Lower leg skin (tissue), 3 donors: ENCODE measurements around the gene PRX.

ENCODE experiments used
- POLR2A ChIP-seq, 2 donors: fragments of 450-650 bp; IDR thresholded peaks; one replicate each; pipeline ENCODE4 v1.6.1; 2016 to 2017; ENCODE audit warnings: antibody characterized with exemption in 2 of 2, mild to moderate bottlenecking in 1 of 2, moderate library complexity in 1 of 2
- TF ChIP-seq, protein P1 (sequence below), 3 donors: fragments of 450-650 bp; IDR thresholded peaks; one replicate each; pipeline ENCODE4 v1.5.1; 2016; ENCODE audit warnings: antibody characterized with exemption in 3 of 3, mild to moderate bottlenecking in 3 of 3, moderate library complexity in 2 of 3

DNA sequence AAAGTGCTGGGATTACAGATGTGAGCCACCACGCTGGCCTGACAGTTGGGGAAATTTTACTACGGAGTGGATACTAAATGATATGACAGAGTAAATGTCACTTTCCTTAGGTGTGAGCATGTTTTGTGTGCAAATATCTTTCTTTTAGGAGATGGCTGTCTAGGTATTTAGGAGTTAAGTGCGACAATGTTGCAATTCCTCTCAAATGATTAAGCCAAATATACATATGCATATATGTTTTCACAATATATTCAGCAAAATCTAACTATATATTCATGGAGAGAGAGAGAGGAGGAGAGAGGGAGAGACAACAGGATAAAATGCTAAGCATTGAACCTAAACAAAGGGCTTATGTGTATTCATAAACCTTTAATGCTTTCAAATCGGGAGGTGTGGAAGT is 36.3 kb upstream of the PRX start:
- no peak for TF ChIP-seq POLR2A (IDR thresholded peaks at IDR 0.05)
- TF ChIP-seq, protein P1, sequence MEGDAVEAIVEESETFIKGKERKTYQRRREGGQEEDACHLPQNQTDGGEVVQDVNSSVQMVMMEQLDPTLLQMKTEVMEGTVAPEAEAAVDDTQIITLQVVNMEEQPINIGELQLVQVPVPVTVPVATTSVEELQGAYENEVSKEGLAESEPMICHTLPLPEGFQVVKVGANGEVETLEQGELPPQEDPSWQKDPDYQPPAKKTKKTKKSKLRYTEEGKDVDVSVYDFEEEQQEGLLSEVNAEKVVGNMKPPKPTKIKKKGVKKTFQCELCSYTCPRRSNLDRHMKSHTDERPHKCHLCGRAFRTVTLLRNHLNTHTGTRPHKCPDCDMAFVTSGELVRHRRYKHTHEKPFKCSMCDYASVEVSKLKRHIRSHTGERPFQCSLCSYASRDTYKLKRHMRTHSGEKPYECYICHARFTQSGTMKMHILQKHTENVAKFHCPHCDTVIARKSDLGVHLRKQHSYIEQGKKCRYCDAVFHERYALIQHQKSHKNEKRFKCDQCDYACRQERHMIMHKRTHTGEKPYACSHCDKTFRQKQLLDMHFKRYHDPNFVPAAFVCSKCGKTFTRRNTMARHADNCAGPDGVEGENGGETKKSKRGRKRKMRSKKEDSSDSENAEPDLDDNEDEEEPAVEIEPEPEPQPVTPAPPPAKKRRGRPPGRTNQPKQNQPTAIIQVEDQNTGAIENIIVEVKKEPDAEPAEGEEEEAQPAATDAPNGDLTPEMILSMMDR (IDR thresholded peaks at IDR 0.05) = no peak
